ENCODE data around the gene PSG4. TPM values are rescaled to one million over a fixed set of nuclear protein-coding genes. Genes with fewer than 3 reads are reported as not detected.
"Not testable (repeated sequence)": the region's sequence is repeated elsewhere in the genome, so short reads cannot be mapped to it uniquely, and the experiment has no call there.

PSG4 gene
- total RNA-seq, 2 experiments from 2014 or later = not detected

- POLR2A ChIA-PET; H2AFZ ChIP-seq (ENCODE audit: low read length); H3K4me1 ChIP-seq (ENCODE audit: insufficient read depth, low read length, poor library complexity, severe bottlenecking); intact Hi-C loops (cut with micrococcal nuclease; ENCODE audit: unreplicated experiment); H3K4me3 ChIP-seq (ENCODE audit: low read depth, low read length, poor library complexity, severe bottlenecking); H4K20me1 ChIP-seq (ENCODE audit: insufficient read depth, low read length); CTCF ChIA-PET (ENCODE audit: unreplicated experiment); H3K9me3 ChIP-seq (ENCODE audit: low read length); BruUV-seq (replicated peaks); H3K4me2 ChIP-seq (ENCODE audit: low read length); H3K79me2 ChIP-seq (ENCODE audit: insufficient read depth, low read depth, low read length); H3K36me3 ChIP-seq (ENCODE audit: insufficient read depth, low read length); DNase-seq (ENCODE audit: low spot score); H3K9me2 ChIP-seq (ENCODE audit: insufficient read depth, low read length); H3K27ac ChIP-seq (ENCODE audit: low read depth, low read length, poor library complexity, severe bottlenecking): not testable (repeated sequence)
- TF ChIP-seq CTCF (conservative IDR thresholded peaks at IDR 0.05; ENCODE audit: low read length) = peak; percentile 57
These were observed 25.8 kb downstream of the PSG4 start for GRCh38 chr19:43179569-43180147.

GRCh38 chr19:43178577-43178976 lies 26.9 kb downstream of the PSG4 start:
- BruUV-seq (replicated peaks) = not testable (repeated sequence)

GRCh38 chr19:43165906-43166305 lies 39.5 kb downstream of the PSG4 start:
- H2AFZ ChIP-seq (ENCODE audit: low read length); H3K4me3 ChIP-seq (ENCODE audit: low read depth, low read length, poor library complexity, severe bottlenecking); DNase-seq (ENCODE audit: low spot score); intact Hi-C loops (cut with micrococcal nuclease; ENCODE audit: unreplicated experiment); H3K27ac ChIP-seq (ENCODE audit: low read depth, low read length, poor library complexity, severe bottlenecking); H3K79me2 ChIP-seq (ENCODE audit: insufficient read depth, low read depth, low read length); H3K4me2 ChIP-seq (ENCODE audit: low read length); BruUV-seq (replicated peaks); CTCF ChIA-PET (ENCODE audit: unreplicated experiment); H3K4me1 ChIP-seq (ENCODE audit: insufficient read depth, low read length, poor library complexity, severe bottlenecking); H3K9me2 ChIP-seq (ENCODE audit: insufficient read depth, low read length); POLR2A ChIA-PET; H3K9me3 ChIP-seq (ENCODE audit: low read length); H3K36me3 ChIP-seq (ENCODE audit: insufficient read depth, low read length); H4K20me1 ChIP-seq (ENCODE audit: insufficient read depth, low read length): not testable (repeated sequence)

More at GRCh38 chr19:43178577-43178976, 26.9 kb downstream of the PSG4 start:
- H2AFZ ChIP-seq (ENCODE audit: low read length); H4K20me1 ChIP-seq (ENCODE audit: insufficient read depth, low read length); H3K79me2 ChIP-seq (ENCODE audit: insufficient read depth, low read depth, low read length); H3K9me2 ChIP-seq (ENCODE audit: insufficient read depth, low read length); DNase-seq (ENCODE audit: low spot score); CTCF ChIA-PET (ENCODE audit: unreplicated experiment); H3K9me3 ChIP-seq (ENCODE audit: low read length); H3K4me2 ChIP-seq (ENCODE audit: low read length); H3K4me1 ChIP-seq (ENCODE audit: insufficient read depth, low read length, poor library complexity, severe bottlenecking); H3K4me3 ChIP-seq (ENCODE audit: low read depth, low read length, poor library complexity, severe bottlenecking); intact Hi-C loops (cut with micrococcal nuclease; ENCODE audit: unreplicated experiment); H3K27ac ChIP-seq (ENCODE audit: low read depth, low read length, poor library complexity, severe bottlenecking); POLR2A ChIA-PET; H3K36me3 ChIP-seq (ENCODE audit: insufficient read depth, low read length): not testable (repeated sequence)

GRCh38 chr19:43163135-43163534 lies 42.3 kb downstream of the PSG4 start:
- H4K20me1 ChIP-seq (ENCODE audit: insufficient read depth, low read length); H3K4me2 ChIP-seq (ENCODE audit: low read length); BruUV-seq (replicated peaks); DNase-seq (ENCODE audit: low spot score); H3K4me1 ChIP-seq (ENCODE audit: insufficient read depth, low read length, poor library complexity, severe bottlenecking); H3K9me2 ChIP-seq (ENCODE audit: insufficient read depth, low read length); H3K27ac ChIP-seq (ENCODE audit: low read depth, low read length, poor library complexity, severe bottlenecking); CTCF ChIA-PET (ENCODE audit: unreplicated experiment); H3K36me3 ChIP-seq (ENCODE audit: insufficient read depth, low read length); H3K4me3 ChIP-seq (ENCODE audit: low read depth, low read length, poor library complexity, severe bottlenecking); H3K79me2 ChIP-seq (ENCODE audit: insufficient read depth, low read depth, low read length); H3K9me3 ChIP-seq (ENCODE audit: low read length); intact Hi-C loops (cut with micrococcal nuclease; ENCODE audit: unreplicated experiment); H2AFZ ChIP-seq (ENCODE audit: low read length); POLR2A ChIA-PET: not testable (repeated sequence)

GRCh38 chr19:43162261-43162660 lies 43.2 kb downstream of the PSG4 start:
- H3K79me2 ChIP-seq (ENCODE audit: insufficient read depth, low read depth, low read length); H3K27ac ChIP-seq (ENCODE audit: low read depth, low read length, poor library complexity, severe bottlenecking); H3K4me3 ChIP-seq (ENCODE audit: low read depth, low read length, poor library complexity, severe bottlenecking); H3K4me1 ChIP-seq (ENCODE audit: insufficient read depth, low read length, poor library complexity, severe bottlenecking); CTCF ChIA-PET (ENCODE audit: unreplicated experiment); BruUV-seq (replicated peaks); H4K20me1 ChIP-seq (ENCODE audit: insufficient read depth, low read length); POLR2A ChIA-PET; DNase-seq (ENCODE audit: low spot score); H3K9me2 ChIP-seq (ENCODE audit: insufficient read depth, low read length); H3K9me3 ChIP-seq (ENCODE audit: low read length); H2AFZ ChIP-seq (ENCODE audit: low read length); H3K4me2 ChIP-seq (ENCODE audit: low read length); H3K36me3 ChIP-seq (ENCODE audit: insufficient read depth, low read length); intact Hi-C loops (cut with micrococcal nuclease; ENCODE audit: unreplicated experiment): not testable (repeated sequence)

Data from OCI-LY7 (cell line).